ENCODE data around the gene FGB.
"Not testable (repeated sequence)": the region's sequence is repeated elsewhere in the genome, so short reads cannot be mapped to it uniquely, and the experiment has no call there.

Gene FGB

DNA sequence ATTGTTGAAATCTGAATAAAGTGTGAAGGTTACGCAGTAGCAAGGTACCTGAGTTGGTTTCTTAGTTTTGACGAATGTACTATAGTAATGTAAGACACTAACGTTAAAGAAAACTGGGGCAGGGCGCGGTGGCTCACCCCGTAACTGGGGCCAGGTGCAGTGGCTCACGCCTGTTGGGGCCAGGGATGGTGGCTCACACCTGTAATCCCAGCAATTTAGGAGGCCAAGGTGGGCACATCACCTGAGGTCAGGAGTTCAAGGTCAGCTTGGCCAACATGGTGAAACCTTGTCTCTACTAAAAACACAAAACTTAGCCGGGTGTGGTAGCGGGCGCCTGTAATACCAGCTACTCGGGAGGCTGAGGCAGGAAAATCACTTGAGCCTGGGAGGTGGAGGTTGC is 34.5 kb downstream of the FGB start:
- not testable (repeated sequence) for DNase-seq (ENCODE audit: low read depth in 2 of 2)

- DNase-seq (ENCODE audit: low read depth in 2 of 2) = no peak
Measured at GRCh38 chr4:154597798-154598774, 35.3 kb downstream of the FGB start.

- DNase-seq (ENCODE audit: low read depth in 2 of 2) = no peak
Measured at GRCh38 chr4:154602404-154603020, 39.7 kb downstream of the FGB start.

- DNase-seq (ENCODE audit: low read depth in 2 of 2) = no peak
Measured at GRCh38 chr4:154603033-154603943, 40.5 kb downstream of the FGB start.

DNA sequence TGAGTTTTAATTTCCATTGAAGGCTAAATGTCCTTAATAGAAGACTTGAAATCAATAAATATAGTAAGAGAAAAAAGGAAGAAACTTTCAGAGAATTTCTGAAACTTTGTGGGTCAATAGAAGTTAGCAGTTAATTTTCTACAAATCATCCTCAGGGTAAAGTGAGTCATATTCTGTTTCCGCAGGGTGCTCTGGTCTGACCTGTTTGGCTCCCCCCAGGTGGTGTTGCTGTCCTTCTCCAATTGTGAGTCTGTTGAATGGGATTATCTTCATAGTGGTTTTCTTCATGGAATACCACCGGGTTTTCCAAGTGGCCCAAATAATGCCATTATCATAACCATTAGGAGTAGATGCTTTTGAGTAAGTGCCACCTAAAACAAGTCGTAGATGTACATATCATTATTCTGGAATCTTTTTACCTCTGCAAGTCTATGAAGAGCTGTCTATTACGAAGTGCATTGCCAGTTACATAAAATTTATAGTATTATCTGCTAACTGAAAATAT is 41.9 kb downstream of the FGB start:
- no peak for DNase-seq (ENCODE audit: low read depth in 2 of 2)

- no peak for DNase-seq (ENCODE audit: low read depth in 2 of 2)
Measured at GRCh38 chr4:154606728-154607723, 44.2 kb downstream of the FGB start.

- DNase-seq (ENCODE audit: low read depth in 2 of 2) = no peak
Measured at GRCh38 chr4:154608361-154609252, 45.8 kb downstream of the FGB start.

DNA sequence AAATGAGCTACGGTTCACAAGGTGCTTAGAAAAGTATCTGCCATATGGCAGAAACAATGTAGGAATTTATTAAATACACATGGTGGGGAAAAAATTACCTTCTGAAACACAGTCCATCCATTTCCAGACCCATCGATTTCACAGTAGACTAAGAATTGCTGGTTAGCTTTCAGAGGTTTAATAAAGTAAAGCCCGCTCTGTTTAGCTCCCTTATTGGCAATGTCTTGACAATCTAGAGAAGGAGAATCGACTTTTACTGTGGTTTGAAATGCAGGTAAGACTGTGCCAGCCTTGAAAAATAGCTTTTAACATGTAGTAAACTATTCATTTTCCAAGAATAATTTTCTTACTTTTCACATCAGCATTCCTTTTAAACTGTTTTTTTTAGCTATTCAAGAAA is 46.7 kb downstream of the FGB start:
- DNase-seq (ENCODE audit: low read depth in 2 of 2) = no peak

- DNase-seq (ENCODE audit: low read depth in 2 of 2) = no peak
Measured at GRCh38 chr4:154610582-154610981, 47.8 kb downstream of the FGB start.

DNA sequence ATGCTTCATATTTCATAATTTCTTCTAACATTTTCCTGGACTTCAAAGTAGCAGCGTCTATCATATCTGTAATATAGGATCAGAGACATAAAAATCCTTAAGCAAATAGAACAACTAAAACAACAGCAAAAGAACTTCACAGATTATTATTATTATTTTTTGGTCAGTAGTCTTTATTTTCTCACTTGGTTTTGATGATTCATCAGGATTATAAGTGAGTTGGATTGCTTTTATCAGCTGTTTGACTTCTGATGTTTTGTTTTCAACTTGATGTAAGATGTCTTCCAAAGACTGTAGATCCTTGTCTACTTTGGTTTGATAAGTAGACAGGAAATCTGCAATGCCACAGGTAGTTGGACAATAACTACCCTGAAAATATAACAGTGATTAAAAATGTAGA is 49.0 kb downstream of the FGB start:
- no peak for DNase-seq (ENCODE audit: low read depth in 2 of 2)

DNA sequence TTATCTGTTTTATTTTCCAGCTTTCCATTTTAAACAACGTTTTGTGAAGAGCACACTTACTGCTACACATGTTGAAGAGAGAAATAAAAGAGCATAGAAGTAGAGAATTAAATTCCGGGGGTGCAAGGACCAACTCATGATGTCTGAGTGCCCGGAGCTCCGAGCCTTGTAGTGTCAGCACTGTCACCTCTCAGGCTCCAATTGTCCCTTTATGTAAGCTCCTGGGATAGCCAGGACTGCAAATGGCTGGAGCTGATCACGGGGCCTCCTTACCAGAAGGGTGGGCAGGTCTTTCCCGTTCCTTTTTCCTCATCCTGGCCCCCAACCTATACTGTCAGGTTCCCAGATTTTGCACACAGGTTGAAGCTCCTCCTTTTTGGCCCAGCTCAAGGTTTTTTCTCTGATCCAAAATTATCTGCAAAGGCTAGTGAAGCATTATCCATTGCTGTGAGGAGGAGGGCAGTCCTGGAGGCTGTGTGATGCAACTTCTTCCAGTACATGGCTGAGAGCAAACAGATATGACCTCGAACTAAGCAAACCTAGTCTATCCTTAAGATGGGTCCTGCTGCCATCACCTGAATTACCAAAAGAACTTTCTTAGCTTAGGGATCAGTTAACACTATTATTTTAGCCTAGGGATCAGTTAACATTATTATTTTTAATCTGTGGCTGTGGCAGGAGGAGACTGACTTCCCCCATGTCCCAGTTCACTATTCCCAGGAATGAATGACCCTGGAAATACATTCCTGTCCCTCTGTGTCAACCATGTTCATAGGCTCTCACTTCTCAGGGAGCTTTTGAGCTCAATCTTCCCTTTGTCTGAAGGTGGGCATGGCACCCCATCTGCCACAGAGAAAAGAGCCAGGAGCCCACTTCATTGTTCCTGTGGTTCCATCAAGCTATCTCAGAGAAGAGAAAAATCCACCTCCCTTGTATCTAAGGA is 49.9 kb downstream of the FGB start, which contains the start of gene FGG:
Gene FGG (minus strand): TSS at position 185 of the 943 bp plus-strand sequence. CDS start 47 bp downstream, at position 138.
- DNase-seq (ENCODE audit: low read depth in 2 of 2) = no peak

DNA sequence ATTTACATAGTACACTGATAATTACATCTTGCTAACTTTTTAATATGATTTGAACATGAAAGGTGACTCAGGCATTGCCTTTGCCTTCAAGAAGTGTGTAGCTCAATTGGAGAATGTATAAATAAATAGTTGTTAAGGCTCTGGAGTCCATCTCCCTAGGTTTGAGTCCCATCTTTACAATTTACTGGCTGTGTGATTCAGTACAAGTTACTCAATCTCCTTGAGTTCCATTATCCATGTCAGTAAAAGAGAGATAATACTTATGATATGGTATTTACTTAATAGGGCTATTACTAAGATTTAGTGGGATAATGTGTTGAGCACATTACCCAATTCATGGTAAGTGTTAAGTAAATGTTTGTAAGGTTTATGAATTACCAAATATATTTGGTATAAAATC is 51.5 kb downstream of the FGB start:
- DNase-seq (ENCODE audit: low read depth in 2 of 2) = no peak

GRCh38 chr4:154615211-154615610 is 52.4 kb downstream of the FGB start:
- no peak for DNase-seq (ENCODE audit: low read depth in 2 of 2)

DNA sequence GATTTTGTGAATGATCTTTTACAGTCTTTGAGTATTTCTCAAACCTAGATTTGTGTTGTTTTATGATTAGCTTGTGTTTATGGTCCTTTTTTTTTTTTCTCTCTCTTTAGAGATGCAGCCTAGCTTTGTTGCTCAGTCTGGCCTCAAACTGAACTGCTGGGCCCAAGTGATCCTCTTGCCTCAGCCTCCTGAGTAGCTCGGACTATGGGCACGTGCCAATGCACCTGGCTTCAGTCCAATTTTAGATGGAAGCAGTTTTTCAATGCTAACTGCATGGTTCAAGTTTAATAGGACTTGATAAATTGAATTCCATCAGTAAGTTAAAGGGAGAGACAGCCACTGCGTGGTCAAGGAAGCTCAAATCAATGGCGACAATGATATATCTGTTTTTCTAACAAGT is 53.5 kb downstream of the FGB start:
- no peak for DNase-seq (ENCODE audit: low read depth in 2 of 2)

- no peak for DNase-seq (ENCODE audit: low read depth in 2 of 2)
Measured at GRCh38 chr4:154616731-154617130, 53.9 kb downstream of the FGB start.

DNA sequence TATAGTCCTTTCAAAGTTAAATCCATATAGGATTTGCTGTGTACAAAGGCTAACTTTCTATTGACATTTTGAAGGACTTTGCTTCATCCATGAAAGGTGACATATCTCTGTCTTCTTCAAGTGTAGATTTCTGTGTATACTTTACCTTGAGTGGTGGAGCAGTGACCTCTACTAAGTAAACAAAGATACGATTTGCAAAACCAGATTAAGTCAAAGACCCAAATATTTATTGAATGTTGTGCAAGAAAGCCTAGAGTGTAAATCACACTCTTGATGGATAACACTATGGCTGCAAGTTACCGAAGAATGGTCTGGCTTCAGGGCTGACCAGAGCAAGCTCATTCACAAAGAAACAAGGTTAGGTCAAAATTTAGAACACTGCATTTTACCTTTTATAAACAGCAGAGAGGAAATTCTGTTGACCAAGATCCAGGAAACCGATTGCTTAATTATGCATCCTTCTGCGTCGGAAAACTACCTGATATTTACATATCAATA is 55.1 kb downstream of the FGB start:
- DNase-seq (ENCODE audit: low read depth in 2 of 2) = no peak

- DNase-seq (ENCODE audit: low read depth in 2 of 2) = peak; percentile 9 to 38
Measured at GRCh38 chr4:154618708-154619315, 56.0 kb downstream of the FGB start.

- DNase-seq (ENCODE audit: low read depth in 2 of 2) = no peak
Measured at GRCh38 chr4:154620111-154620510, 57.3 kb downstream of the FGB start.

Measured in stimulated activated CD8-positive, alpha-beta memory T cell treated with anti-CD3 and anti-CD28 coated beads, Interleukin-2, amount 100 ng/mL, for 48 hours (primary cell).